HCT116 (cell line): Measurements from ENCODE around the gene AMBRA1. TPM values are rescaled to one million over a fixed set of nuclear protein-coding genes. Genes with fewer than 3 reads are reported as not detected.

ENCODE experiments used
- ATAC-seq: fragments of 200-7000 bp; cut with Tn5 transposase; 2 replicates; pipeline ENCODE4 v1.9.1; 2020; ENCODE audit warnings: mild to moderate bottlenecking, moderate library complexity
- BruUV-seq: library from RNA; stranded (reverse); fragments of 400-500 nt; replicated peaks from 2 replicates; lab custom pipeline; 2021; lab: Mats Ljungman, UMichigan
- CTCF ChIA-PET: fragments of 300-600 bp; sonication (Branson Sonifier 250); formaldehyde crosslinking; loops from one replicate; lab custom pipeline; 2021; ENCODE audit warnings: antibody characterized with exemption; lab: Charles Lee
- POLR2A ChIA-PET: fragments of 300-600, 350-600 bp; sonication (Branson Sonifier 250); formaldehyde crosslinking; loops from one replicate; lab custom pipeline; 2021; ENCODE audit warnings: antibody characterized with exemption; lab: Charles Lee
- RAD21 ChIA-PET, 2 experiments: fragments of 300-600 bp; sonication (Branson Sonifier 250); formaldehyde crosslinking; loops; one replicate each; lab custom pipeline; 2023; ENCODE audit warnings: low total read pairs in 2 of 2; ENCODE audit not compliant: uncharacterized antibody in 2 of 2, unreplicated experiment in 2 of 2, low non-redundant PET in 1 of 2; lab: Charles Lee
- DNase-seq: peaks from one replicate; pipeline ENCODE4 v3.0.0-alpha.2; 2010; ENCODE audit warnings: low read depth, low spot score
- H2AFZ ChIP-seq: fragments of 200-600 bp; shearing (Covaris generic), sonication (generic); 2 replicates; pipeline ENCODE4 v1.6.1; 2017; ENCODE audit warnings: low read depth, mixed run types, mixed read lengths, antibody characterized with exemption, low read length; ENCODE audit not compliant: poor library complexity, severe bottlenecking
- H3K27ac ChIP-seq: 2 replicates; pipeline ENCODE4 v1.5.1; 2012; ENCODE audit warnings: low read depth, low read length
- H3K27me3 ChIP-seq: fragments of 200-600 bp; sonication (generic); 2 replicates; pipeline ENCODE4 v1.6.1; 2016; ENCODE audit warnings: mixed run types, low read length, mixed read lengths; ENCODE audit not compliant: insufficient read depth
- H3K36me3 ChIP-seq, 2 experiments: fragments of 200-500 bp in 1 of 2; fragments of 200-600 bp in 1 of 2; sonication (Bioruptor generic) in 1 of 2; sonication (generic) in 1 of 2; 2 replicates each; pipeline versions ENCODE4 v1.5.1 to v1.6.1; 2014 to 2016; ENCODE audit warnings: low read length in 2 of 2, inconsistent platforms in 1 of 2, mixed read lengths in 1 of 2, mixed run types in 1 of 2; ENCODE audit not compliant: insufficient read depth in 2 of 2, control insufficient read depth in 1 of 2
- H3K4me1 ChIP-seq, 2 experiments: fragments of 200-600 bp in 1 of 2; sonication (generic) in 1 of 2; 2 replicates each; pipeline versions ENCODE4 v1.5.1 to v1.6.1; 2012 to 2017; ENCODE audit warnings: low read length in 2 of 2, inconsistent platforms in 1 of 2, mild to moderate bottlenecking in 1 of 2, mixed read lengths in 1 of 2, mixed run types in 1 of 2, moderate library complexity in 1 of 2; ENCODE audit not compliant: insufficient read depth in 2 of 2, control insufficient read depth in 1 of 2
- H3K4me2 ChIP-seq: fragments of 200-600 bp; sonication (generic); 2 replicates; pipeline ENCODE4 v1.6.1; 2017; ENCODE audit warnings: mixed run types, low read length, mixed read lengths
- H3K4me3 ChIP-seq, 2 experiments: fragments of 200-600 bp in 1 of 2; sonication (generic) in 1 of 2; replicated peaks in 1 of 2; 2 replicates each; pipeline ENCODE4 v1.5.1; 2011 to 2016; ENCODE audit warnings: low read length in 2 of 2, control low read depth in 1 of 2, low read depth in 1 of 2, mild to moderate bottlenecking in 1 of 2, mixed read lengths in 1 of 2, mixed run types in 1 of 2
- H3K79me2 ChIP-seq: fragments of 200-600 bp; sonication (generic); 2 replicates; pipeline ENCODE4 v1.6.1; 2017; ENCODE audit warnings: mild to moderate bottlenecking, mixed run types, low read length, moderate library complexity, mixed read lengths; ENCODE audit not compliant: insufficient read depth
- H3K9ac ChIP-seq: fragments of 200-600 bp; sonication (generic); 2 replicates; pipeline ENCODE4 v1.6.1; 2016; ENCODE audit warnings: low read length, mixed read lengths
- H3K9me2 ChIP-seq: fragments of 200-600 bp; sonication (generic), shearing (Covaris generic); 2 replicates; pipeline ENCODE4 v1.6.1; 2017; ENCODE audit warnings: mixed run types, mild to moderate bottlenecking, moderate library complexity; ENCODE audit not compliant: insufficient read depth
- H3K9me3 ChIP-seq, 2 experiments: fragments of 200-500 bp in 1 of 2; fragments of 200-600 bp in 1 of 2; sonication (Bioruptor generic) in 1 of 2; sonication (generic) in 1 of 2; 2 replicates each; pipeline ENCODE4 v1.6.1; 2014 to 2017; ENCODE audit warnings: low read length in 2 of 2, mixed read lengths in 2 of 2, inconsistent platforms in 1 of 2, low read depth in 1 of 2, mild to moderate bottlenecking in 1 of 2, mixed run types in 1 of 2, moderate library complexity in 1 of 2; ENCODE audit not compliant: control insufficient read depth in 1 of 2, insufficient read depth in 1 of 2
- H4K20me1 ChIP-seq: fragments of 200-600 bp; sonication (generic), shearing (Covaris generic); 2 replicates; pipeline ENCODE4 v1.6.1; 2017; ENCODE audit warnings: mixed run types, mild to moderate bottlenecking, moderate library complexity; ENCODE audit not compliant: insufficient read depth
- CBX3 ChIP-seq: IDR thresholded peaks from 2 replicates; pipeline ENCODE4 v1.6.1; 2012; ENCODE audit warnings: low read depth
- EGR1 ChIP-seq: IDR thresholded peaks from 2 replicates; pipeline ENCODE4 v1.6.1; 2012; ENCODE audit warnings: low read depth
- EZH2 ChIP-seq: fragments of 200-600 bp; sonication (generic); IDR thresholded peaks from 2 replicates; pipeline ENCODE4 v1.6.1; 2017; ENCODE audit warnings: antibody characterized with exemption, mixed run types
- EZH2phosphoT487 ChIP-seq: fragments of 200-600 bp; IDR thresholded peaks from 2 replicates; pipeline ENCODE4 v1.6.1; 2018; ENCODE audit warnings: antibody characterized with exemption, borderline replicate concordance
- JUND ChIP-seq: IDR thresholded peaks from 2 replicates; pipeline ENCODE4 v1.6.1; 2012
- POLR2A ChIP-seq: IDR thresholded peaks from 2 replicates; pipeline ENCODE4 v1.7.0; 2011; ENCODE audit warnings: borderline replicate concordance; ENCODE audit not compliant: insufficient read depth, insufficient read length; ENCODE audit errors: extremely low read depth
- POLR2AphosphoS5 ChIP-seq: IDR thresholded peaks from 2 replicates; pipeline ENCODE4 v1.6.1; 2011; ENCODE audit warnings: mild to moderate bottlenecking, low read depth, low read length, moderate library complexity
- RAD21 ChIP-seq: IDR thresholded peaks from 2 replicates; pipeline ENCODE4 v1.6.1; 2012; ENCODE audit warnings: low read depth, mild to moderate bottlenecking
- SP1 ChIP-seq: IDR thresholded peaks from 2 replicates; pipeline ENCODE4 v1.6.1; 2012; ENCODE audit warnings: low read depth
- SRF ChIP-seq: IDR thresholded peaks from 2 replicates; pipeline ENCODE4 v1.6.1; 2012; ENCODE audit warnings: low read depth
- TCF7L2 ChIP-seq: IDR thresholded peaks from 2 replicates; pipeline ENCODE4 v1.7.0; 2011; ENCODE audit warnings: borderline replicate concordance, inconsistent platforms; ENCODE audit not compliant: insufficient read depth, insufficient read length; ENCODE audit errors: extremely low read depth
- YY1 ChIP-seq: IDR thresholded peaks from 2 replicates; pipeline ENCODE4 v1.6.1; 2011; ENCODE audit warnings: low read length, low read depth, moderate library complexity, mild to moderate bottlenecking; ENCODE audit not compliant: insufficient replicate concordance; ENCODE audit errors: extremely low read depth
- intact Hi-C: fragments of 100-400 bp; cut with micrococcal nuclease; formaldehyde crosslinking; loops from 2 replicates; pipeline ENCODE4 v1.10.0; 2022
- total RNA-seq: library from RNA; stranded (reverse); gene quantifications from one replicate; pipeline ENCODE4 v1.2.1, GENCODE V29; 2021; ENCODE audit not compliant: unreplicated experiment
- TF ChIP-seq, protein P1 (sequence below): IDR thresholded peaks from 2 replicates; pipeline ENCODE4 v1.6.1; 2012
- TF ChIP-seq, protein P2 (sequence below): IDR thresholded peaks from 2 replicates; pipeline ENCODE4 v1.6.1; 2012
- TF ChIP-seq, protein P3 (sequence below): IDR thresholded peaks from 2 replicates; pipeline ENCODE4 v1.6.1; 2012; ENCODE audit warnings: low read depth
- TF ChIP-seq, protein P4 (sequence below), 3 experiments: fragments of 200-600 bp in 1 of 3; sonication (generic) in 1 of 3; IDR thresholded peaks in 2 of 3; conservative IDR thresholded peaks in 1 of 3; 2 replicates each; pipeline ENCODE4 v1.5.1; 2012 to 2017; ENCODE audit warnings: low read depth in 2 of 3, low read length in 2 of 3, antibody characterized with exemption in 1 of 3, borderline replicate concordance in 1 of 3, control low read depth in 1 of 3, mild to moderate bottlenecking in 1 of 3, mixed read lengths in 1 of 3, mixed run types in 1 of 3, moderate library complexity in 1 of 3; ENCODE audit not compliant: insufficient read depth in 1 of 3
- TF ChIP-seq, protein P5 (sequence below): IDR thresholded peaks from 2 replicates; pipeline ENCODE4 v1.6.1; 2011; ENCODE audit warnings: mild to moderate bottlenecking, low read length, moderate library complexity; ENCODE audit not compliant: insufficient replicate concordance; ENCODE audit errors: extremely low read depth

The AMBRA1 gene
- total RNA-seq, 1 experiment from 2014 or later = 22.7 TPM

DNA sequence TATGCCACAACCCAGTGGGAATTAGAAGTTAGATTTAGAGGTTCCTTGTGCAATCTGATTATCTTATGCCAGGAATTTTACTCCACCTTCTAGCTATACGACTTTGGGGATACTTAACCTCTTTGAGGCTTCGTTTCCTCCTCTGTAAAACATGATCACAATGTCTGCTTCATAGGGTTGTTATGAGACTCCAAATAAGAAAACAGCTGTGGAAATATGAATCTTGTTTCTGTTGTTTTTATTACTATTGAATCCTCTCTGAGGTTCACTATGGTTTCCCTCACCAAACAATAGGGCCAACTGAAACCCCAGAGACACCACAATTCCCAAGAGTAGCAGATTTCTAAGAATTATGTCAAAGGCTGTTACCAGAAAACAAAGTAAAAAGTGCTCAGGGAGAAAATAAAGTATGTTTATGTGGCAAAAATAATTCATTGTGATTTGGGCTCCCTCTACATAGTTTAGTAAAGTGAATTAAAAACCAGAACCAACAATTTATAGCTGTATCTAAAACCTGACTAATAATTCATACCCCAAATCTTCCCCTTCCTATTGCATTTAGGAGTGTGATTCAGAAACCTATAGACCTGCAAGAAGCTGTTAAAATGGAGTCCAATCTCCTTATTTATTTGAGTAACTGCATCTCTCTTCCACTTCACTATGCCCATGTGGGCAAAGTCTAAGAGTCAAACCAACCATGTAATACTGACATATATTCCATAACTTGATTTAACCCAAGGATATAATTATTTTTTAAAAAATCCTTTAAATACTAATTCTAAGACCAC, 38.4 kb downstream of the AMBRA1 start:
- intact Hi-C loops = no loop called here
- H3K9ac ChIP-seq = peak overlapping the region; percentile 13; the same call in 1 of the 2 replicates
- no TSS peak for BruUV-seq

More for the DNA sequence above, 38.4 kb downstream of the AMBRA1 start:
- TF ChIP-seq, protein P1, sequence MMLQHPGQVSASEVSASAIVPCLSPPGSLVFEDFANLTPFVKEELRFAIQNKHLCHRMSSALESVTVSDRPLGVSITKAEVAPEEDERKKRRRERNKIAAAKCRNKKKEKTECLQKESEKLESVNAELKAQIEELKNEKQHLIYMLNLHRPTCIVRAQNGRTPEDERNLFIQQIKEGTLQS = no peak
- TF ChIP-seq RAD21 (no peak), EZH2phosphoT487 (no peak), SP1 (no peak), EZH2 (no peak), YY1 (no peak), EGR1 (no peak), POLR2AphosphoS5 (no peak), POLR2A (no peak), JUND (no peak), CBX3 (no peak), TCF7L2 (no peak), SRF (no peak)
- TF ChIP-seq, protein P2, sequence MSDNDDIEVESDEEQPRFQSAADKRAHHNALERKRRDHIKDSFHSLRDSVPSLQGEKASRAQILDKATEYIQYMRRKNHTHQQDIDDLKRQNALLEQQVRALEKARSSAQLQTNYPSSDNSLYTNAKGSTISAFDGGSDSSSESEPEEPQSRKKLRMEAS = no peak
- TF ChIP-seq, protein P3, sequence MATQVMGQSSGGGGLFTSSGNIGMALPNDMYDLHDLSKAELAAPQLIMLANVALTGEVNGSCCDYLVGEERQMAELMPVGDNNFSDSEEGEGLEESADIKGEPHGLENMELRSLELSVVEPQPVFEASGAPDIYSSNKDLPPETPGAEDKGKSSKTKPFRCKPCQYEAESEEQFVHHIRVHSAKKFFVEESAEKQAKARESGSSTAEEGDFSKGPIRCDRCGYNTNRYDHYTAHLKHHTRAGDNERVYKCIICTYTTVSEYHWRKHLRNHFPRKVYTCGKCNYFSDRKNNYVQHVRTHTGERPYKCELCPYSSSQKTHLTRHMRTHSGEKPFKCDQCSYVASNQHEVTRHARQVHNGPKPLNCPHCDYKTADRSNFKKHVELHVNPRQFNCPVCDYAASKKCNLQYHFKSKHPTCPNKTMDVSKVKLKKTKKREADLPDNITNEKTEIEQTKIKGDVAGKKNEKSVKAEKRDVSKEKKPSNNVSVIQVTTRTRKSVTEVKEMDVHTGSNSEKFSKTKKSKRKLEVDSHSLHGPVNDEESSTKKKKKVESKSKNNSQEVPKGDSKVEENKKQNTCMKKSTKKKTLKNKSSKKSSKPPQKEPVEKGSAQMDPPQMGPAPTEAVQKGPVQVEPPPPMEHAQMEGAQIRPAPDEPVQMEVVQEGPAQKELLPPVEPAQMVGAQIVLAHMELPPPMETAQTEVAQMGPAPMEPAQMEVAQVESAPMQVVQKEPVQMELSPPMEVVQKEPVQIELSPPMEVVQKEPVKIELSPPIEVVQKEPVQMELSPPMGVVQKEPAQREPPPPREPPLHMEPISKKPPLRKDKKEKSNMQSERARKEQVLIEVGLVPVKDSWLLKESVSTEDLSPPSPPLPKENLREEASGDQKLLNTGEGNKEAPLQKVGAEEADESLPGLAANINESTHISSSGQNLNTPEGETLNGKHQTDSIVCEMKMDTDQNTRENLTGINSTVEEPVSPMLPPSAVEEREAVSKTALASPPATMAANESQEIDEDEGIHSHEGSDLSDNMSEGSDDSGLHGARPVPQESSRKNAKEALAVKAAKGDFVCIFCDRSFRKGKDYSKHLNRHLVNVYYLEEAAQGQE = no peak
- TF ChIP-seq, protein P4, sequence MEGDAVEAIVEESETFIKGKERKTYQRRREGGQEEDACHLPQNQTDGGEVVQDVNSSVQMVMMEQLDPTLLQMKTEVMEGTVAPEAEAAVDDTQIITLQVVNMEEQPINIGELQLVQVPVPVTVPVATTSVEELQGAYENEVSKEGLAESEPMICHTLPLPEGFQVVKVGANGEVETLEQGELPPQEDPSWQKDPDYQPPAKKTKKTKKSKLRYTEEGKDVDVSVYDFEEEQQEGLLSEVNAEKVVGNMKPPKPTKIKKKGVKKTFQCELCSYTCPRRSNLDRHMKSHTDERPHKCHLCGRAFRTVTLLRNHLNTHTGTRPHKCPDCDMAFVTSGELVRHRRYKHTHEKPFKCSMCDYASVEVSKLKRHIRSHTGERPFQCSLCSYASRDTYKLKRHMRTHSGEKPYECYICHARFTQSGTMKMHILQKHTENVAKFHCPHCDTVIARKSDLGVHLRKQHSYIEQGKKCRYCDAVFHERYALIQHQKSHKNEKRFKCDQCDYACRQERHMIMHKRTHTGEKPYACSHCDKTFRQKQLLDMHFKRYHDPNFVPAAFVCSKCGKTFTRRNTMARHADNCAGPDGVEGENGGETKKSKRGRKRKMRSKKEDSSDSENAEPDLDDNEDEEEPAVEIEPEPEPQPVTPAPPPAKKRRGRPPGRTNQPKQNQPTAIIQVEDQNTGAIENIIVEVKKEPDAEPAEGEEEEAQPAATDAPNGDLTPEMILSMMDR (IDR thresholded peaks at IDR 0.05 in 2 of 3, conservative IDR thresholded peaks at IDR 0.05 in 1 of 3; ENCODE audit: borderline replicate concordance in 1 of 3, insufficient read depth in 1 of 3, low read depth in 2 of 3, low read length in 2 of 3) = no peak
- TF ChIP-seq, protein P5, sequence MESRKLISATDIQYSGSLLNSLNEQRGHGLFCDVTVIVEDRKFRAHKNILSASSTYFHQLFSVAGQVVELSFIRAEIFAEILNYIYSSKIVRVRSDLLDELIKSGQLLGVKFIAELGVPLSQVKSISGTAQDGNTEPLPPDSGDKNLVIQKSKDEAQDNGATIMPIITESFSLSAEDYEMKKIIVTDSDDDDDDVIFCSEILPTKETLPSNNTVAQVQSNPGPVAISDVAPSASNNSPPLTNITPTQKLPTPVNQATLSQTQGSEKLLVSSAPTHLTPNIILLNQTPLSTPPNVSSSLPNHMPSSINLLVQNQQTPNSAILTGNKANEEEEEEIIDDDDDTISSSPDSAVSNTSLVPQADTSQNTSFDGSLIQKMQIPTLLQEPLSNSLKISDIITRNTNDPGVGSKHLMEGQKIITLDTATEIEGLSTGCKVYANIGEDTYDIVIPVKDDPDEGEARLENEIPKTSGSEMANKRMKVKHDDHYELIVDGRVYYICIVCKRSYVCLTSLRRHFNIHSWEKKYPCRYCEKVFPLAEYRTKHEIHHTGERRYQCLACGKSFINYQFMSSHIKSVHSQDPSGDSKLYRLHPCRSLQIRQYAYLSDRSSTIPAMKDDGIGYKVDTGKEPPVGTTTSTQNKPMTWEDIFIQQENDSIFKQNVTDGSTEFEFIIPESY = no peak
- TF ChIP-seq, all 23 proteins: peak for 0
- Histone ChIP-seq H3K4me2 (peak overlapping the region; percentile 77), H3K4me1 (peaks cover 55 to 67% of the 10 kb centered on the region in 2 experiments), H3K27me3 (no peaks in the 10 kb centered on the region), H3K27ac (peak overlapping the region; percentile 76), H3K9me2 (peaks cover 2% of the 10 kb centered on the region; the same call in 1 of the 2 replicates), H3K4me3 (no peak overlapping the region), H2AFZ (no peak overlapping the region), H3K79me2 (peaks cover 74% of the 10 kb centered on the region), H3K9me3 (no peaks in the 10 kb centered on the region), H4K20me1 (no peaks in the 10 kb centered on the region), H3K36me3 (no peaks in the 10 kb centered on the region)
- DNase-seq (no peak), ATAC-seq (no peak)
- RAD21 ChIA-PET = no interaction called here
- POLR2A ChIA-PET = no interaction called here
- CTCF ChIA-PET = interaction anchor here (1.6 kb wide), 1 partner anchor 26 kb away, joined by 6 read pairs; no protein-coding TSS in a partner anchor
